Liver (tissue), 9 donors: Measurements from ENCODE around the gene CXCL16. TPM values are rescaled to one million over a fixed set of nuclear protein-coding genes. Genes with fewer than 3 reads are reported as not detected.

ENCODE experiments used
- DNase-seq: peaks from one replicate; pipeline ENCODE4 v3.0.0-alpha.2; 2017; ENCODE audit warnings: low spot score
- H3K27ac ChIP-seq, 2 donors: one replicate each; pipeline ENCODE4 v1.7.0; 2013; ENCODE audit warnings: inconsistent platforms in 2 of 2, low read length in 2 of 2, control low read depth in 1 of 2, low read depth in 1 of 2, mild to moderate bottlenecking in 1 of 2
- H3K27me3 ChIP-seq, 4 donors: one replicate each; pipeline versions ENCODE4 v1.6.1 to v1.7.0; 2013; ENCODE audit warnings: low read length in 3 of 4, inconsistent platforms in 1 of 4, mild to moderate bottlenecking in 1 of 4, moderate library complexity in 1 of 4; ENCODE audit not compliant: control insufficient read depth in 4 of 4, insufficient read depth in 4 of 4
- H3K36me3 ChIP-seq, 4 donors: one replicate each; pipeline versions ENCODE4 v1.6.1 to v1.7.0; 2013; ENCODE audit warnings: low read length in 3 of 4, mild to moderate bottlenecking in 3 of 4, low read depth in 1 of 4, moderate library complexity in 1 of 4; ENCODE audit not compliant: control insufficient read depth in 4 of 4, insufficient read depth in 3 of 4
- H3K4me1 ChIP-seq, 4 donors: one replicate each; pipeline versions ENCODE4 v1.6.1 to v1.7.0; 2013; ENCODE audit warnings: low read length in 3 of 4, mild to moderate bottlenecking in 3 of 4, moderate library complexity in 1 of 4; ENCODE audit not compliant: control insufficient read depth in 4 of 4, insufficient read depth in 4 of 4
- H3K4me3 ChIP-seq, 3 donors: one replicate each; pipeline versions ENCODE4 v1.6.1 to v1.7.0; 2013; ENCODE audit warnings: low read length in 3 of 3, control low read depth in 1 of 3, low read depth in 1 of 3, mild to moderate bottlenecking in 1 of 3
- H3K9ac ChIP-seq, 2 donors: one replicate each; pipeline ENCODE4 v1.7.0; 2013; ENCODE audit warnings: low read length in 2 of 2, mild to moderate bottlenecking in 2 of 2, moderate library complexity in 2 of 2, control low read depth in 1 of 2, low read depth in 1 of 2
- H3K9me3 ChIP-seq, 4 donors: one replicate each; pipeline versions ENCODE4 v1.6.1 to v1.7.0; 2013; ENCODE audit warnings: low read length in 3 of 4; ENCODE audit not compliant: control insufficient read depth in 4 of 4
- EGR1 ChIP-seq, 2 donors: IDR thresholded peaks; 2 replicates each; pipeline ENCODE4 v1.6.1; 2016 to 2018; ENCODE audit warnings: antibody characterized with exemption in 2 of 2, low read depth in 2 of 2
- FOXA1 ChIP-seq: IDR thresholded peaks from 2 replicates; pipeline ENCODE4 v1.6.1; 2016; ENCODE audit warnings: antibody characterized with exemption
- FOXA2 ChIP-seq: IDR thresholded peaks from 2 replicates; pipeline ENCODE4 v1.6.1; 2016; ENCODE audit warnings: antibody characterized with exemption
- GABPA ChIP-seq, 2 donors: IDR thresholded peaks in 1 of 2; conservative IDR thresholded peaks in 1 of 2; 2 replicates each; pipeline ENCODE4 v1.6.1; 2016; ENCODE audit warnings: antibody characterized with exemption in 2 of 2, mild to moderate bottlenecking in 1 of 2, moderate library complexity in 1 of 2
- HNF4G ChIP-seq: IDR thresholded peaks from 2 replicates; pipeline ENCODE4 v1.6.1; 2016; ENCODE audit warnings: antibody characterized with exemption
- JUND ChIP-seq, 2 donors: IDR thresholded peaks; 2 replicates each; pipeline ENCODE4 v1.6.1; 2016; ENCODE audit warnings: antibody characterized with exemption in 2 of 2
- NR2F2 ChIP-seq: IDR thresholded peaks from 2 replicates; pipeline ENCODE4 v1.6.1; 2016; ENCODE audit warnings: antibody characterized with exemption
- RAD21 ChIP-seq, 2 donors: IDR thresholded peaks; 2 replicates each; pipeline ENCODE4 v1.6.1; 2016; ENCODE audit warnings: antibody characterized with exemption in 2 of 2, mild to moderate bottlenecking in 2 of 2
- REST ChIP-seq: IDR thresholded peaks from 2 replicates; pipeline ENCODE4 v1.6.1; 2016; ENCODE audit warnings: antibody characterized with exemption, mild to moderate bottlenecking
- RXRA ChIP-seq, 2 donors: IDR thresholded peaks; 2 replicates each; pipeline ENCODE4 v1.6.1; 2017 to 2018; ENCODE audit warnings: antibody characterized with exemption in 2 of 2, mild to moderate bottlenecking in 1 of 2
- SP1 ChIP-seq: IDR thresholded peaks from 2 replicates; pipeline ENCODE4 v1.6.1; 2018; ENCODE audit warnings: antibody characterized with exemption, mild to moderate bottlenecking
- TAF1 ChIP-seq: conservative IDR thresholded peaks from 2 replicates; pipeline ENCODE4 v1.6.1; 2016; ENCODE audit warnings: antibody characterized with exemption, mild to moderate bottlenecking
- YY1 ChIP-seq: IDR thresholded peaks from 2 replicates; pipeline ENCODE4 v1.6.1; 2016; ENCODE audit warnings: antibody characterized with exemption, mild to moderate bottlenecking
- ZBTB33 ChIP-seq: IDR thresholded peaks from 2 replicates; pipeline ENCODE4 v1.6.1; 2016; ENCODE audit warnings: antibody characterized with exemption
- WGBS: extraction: QIAGEN DNeasy Blood & Tissue Kit; methylation state at CpG from one replicate; pipeline ENCODE4 v1.1.7; 2013; 5-methylcytosine and 5-hydroxymethylcytosine counted together
- polyA plus RNA-seq, 2 donors: library from polyadenylated mRNA; stranded (reverse) in 1 of 2; unstranded in 1 of 2; fragments of 200-250 nt in 1 of 2; fragments of >200 nt in 1 of 2; fragmentation: Nextera tagmentation in 1 of 2; extraction: Ambion mirVana in 1 of 2; gene quantifications; one replicate each; pipeline versions ENCODE4 v1.2.1 to v1.2.3, GENCODE V29; 2013 to 2015
- total RNA-seq, 2 donors: library from RNA; depleted of rRNA; stranded (reverse); fragments of >200 nt; gene quantifications; one replicate each; pipeline ENCODE4 v1.2.3, GENCODE V29; 2014
- TF ChIP-seq, protein P1 (sequence below): fragments of 150-350 bp; IDR thresholded peaks from 2 replicates; pipeline ENCODE4 v1.5.1; 2017; ENCODE audit warnings: improper control_type of control experiment, low read depth, low read length; ENCODE audit not compliant: missing input control
- TF ChIP-seq, protein P2 (sequence below): IDR thresholded peaks from 2 replicates; pipeline ENCODE4 v1.6.1; 2016; ENCODE audit warnings: antibody characterized with exemption
- TF ChIP-seq, protein P3 (sequence below): IDR thresholded peaks from 2 replicates; pipeline ENCODE4 v1.6.1; 2016; ENCODE audit warnings: antibody characterized with exemption
- donor health status: healthy.
- donor health status: healthy.
- donor health status: healthy.
- donor health status: healthy.
- donor health status: healthy.

CXCL16 gene
- total and polyA plus RNA-seq, 4 donors = 10.7 to 41.1 (median 16.1) TPM

GRCh38 chr17:4711661-4712181, 28.0 kb downstream of the CXCL16 start (continued):
- no peak for TF ChIP-seq FOXA2
- no peak for TF ChIP-seq FOXA1
- TF ChIP-seq RAD21 (IDR thresholded peaks at IDR 0.05) = peak in 1 of 2 donors; percentile 48

DNA sequence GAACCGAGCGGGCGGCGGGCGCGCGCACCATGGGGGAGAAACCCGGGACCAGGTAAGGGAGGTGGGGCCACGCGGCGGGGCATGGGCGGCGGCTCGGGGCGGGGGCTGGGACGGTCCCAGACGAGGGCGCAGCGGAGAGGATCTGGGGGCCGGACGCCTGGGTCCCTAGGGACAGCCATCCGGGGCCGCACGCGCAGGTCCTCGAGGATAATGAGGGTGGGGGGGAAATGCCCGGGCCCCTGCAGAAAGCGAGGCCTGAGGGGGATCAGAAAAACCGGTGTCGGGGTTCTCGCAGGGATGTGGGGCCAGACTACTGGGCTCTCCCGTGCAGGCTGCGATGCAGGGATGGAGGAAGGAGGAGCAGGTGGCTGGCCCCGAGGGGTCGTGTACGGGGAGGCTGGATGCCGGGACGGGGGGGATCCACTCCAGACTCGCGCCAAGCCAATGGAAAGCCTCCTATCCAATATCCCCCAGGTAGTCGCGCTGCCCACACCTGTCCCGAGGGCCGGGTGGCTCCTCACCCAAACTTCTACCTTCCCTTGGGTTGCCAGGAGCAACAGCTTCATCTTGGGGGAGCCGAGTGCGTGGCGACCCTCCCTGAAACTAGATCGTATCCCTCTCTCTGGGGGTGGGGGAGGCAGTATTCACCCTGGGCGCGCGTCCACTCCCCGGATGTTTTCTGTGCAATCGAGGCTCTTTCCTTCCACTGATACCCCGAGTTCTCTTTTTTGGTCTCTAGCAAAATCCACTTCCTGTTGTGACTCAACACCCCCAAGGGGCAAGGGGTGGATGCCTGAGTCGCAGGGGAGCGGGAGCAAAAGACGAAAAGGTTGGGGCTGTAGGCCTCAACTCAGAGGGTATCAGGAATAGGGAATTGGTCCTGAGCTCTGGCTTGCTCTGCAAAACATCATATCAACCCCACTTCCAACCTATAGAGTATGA, 28.8 kb downstream of the CXCL16 start:
- peak overlapping the region; percentile 89 to 95 for H3K27ac ChIP-seq
- 16% methylated on average over 57 of the region's 57 CpGs for WGBS
- no peaks in the 10 kb centered on the region for H3K9me3 ChIP-seq
- peak overlapping the region; percentile 49 to 82 for H3K9ac ChIP-seq
- no peak for TF ChIP-seq SP1
- TF ChIP-seq RXRA (IDR thresholded peaks at IDR 0.05) = no peak
- TF ChIP-seq FOXA2 = no peak
- TF ChIP-seq, protein P1, sequence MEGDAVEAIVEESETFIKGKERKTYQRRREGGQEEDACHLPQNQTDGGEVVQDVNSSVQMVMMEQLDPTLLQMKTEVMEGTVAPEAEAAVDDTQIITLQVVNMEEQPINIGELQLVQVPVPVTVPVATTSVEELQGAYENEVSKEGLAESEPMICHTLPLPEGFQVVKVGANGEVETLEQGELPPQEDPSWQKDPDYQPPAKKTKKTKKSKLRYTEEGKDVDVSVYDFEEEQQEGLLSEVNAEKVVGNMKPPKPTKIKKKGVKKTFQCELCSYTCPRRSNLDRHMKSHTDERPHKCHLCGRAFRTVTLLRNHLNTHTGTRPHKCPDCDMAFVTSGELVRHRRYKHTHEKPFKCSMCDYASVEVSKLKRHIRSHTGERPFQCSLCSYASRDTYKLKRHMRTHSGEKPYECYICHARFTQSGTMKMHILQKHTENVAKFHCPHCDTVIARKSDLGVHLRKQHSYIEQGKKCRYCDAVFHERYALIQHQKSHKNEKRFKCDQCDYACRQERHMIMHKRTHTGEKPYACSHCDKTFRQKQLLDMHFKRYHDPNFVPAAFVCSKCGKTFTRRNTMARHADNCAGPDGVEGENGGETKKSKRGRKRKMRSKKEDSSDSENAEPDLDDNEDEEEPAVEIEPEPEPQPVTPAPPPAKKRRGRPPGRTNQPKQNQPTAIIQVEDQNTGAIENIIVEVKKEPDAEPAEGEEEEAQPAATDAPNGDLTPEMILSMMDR = no peak
- no peak for TF ChIP-seq YY1
- TF ChIP-seq, protein P2, sequence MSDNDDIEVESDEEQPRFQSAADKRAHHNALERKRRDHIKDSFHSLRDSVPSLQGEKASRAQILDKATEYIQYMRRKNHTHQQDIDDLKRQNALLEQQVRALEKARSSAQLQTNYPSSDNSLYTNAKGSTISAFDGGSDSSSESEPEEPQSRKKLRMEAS = peak; percentile 3
- H3K27me3 ChIP-seq = no peaks in the 10 kb centered on the region
- H3K4me3 ChIP-seq = peak overlapping the region; percentile 18 to 70 (median 66)
- H3K36me3 ChIP-seq = peaks cover 0 to 1% (median 0%) of the 10 kb centered on the region in 4 donors
- H3K4me1 ChIP-seq = peaks cover 15 to 37% (median 27%) of the 10 kb centered on the region in 4 donors
- DNase-seq = no peak

- DNase-seq = peak; percentile 94
- no peaks in the 10 kb centered on the region for H3K9me3 ChIP-seq
- no peaks in the 10 kb centered on the region for H3K27me3 ChIP-seq
- under 1% methylated on average over 67 of the region's 67 CpGs for WGBS
- H3K4me1 ChIP-seq = peaks cover 15 to 37% (median 27%) of the 10 kb centered on the region in 4 donors
- peak within 1 kb of the TSS; percentile 89 to 95 for H3K27ac ChIP-seq
- peak within 1 kb of the TSS; percentile 49 to 82 for H3K9ac ChIP-seq
- peak within 1 kb of the TSS; percentile 18 to 70 (median 66) for H3K4me3 ChIP-seq
- no peaks in the 10 kb centered on the region for H3K36me3 ChIP-seq
- TF ChIP-seq, protein P3, sequence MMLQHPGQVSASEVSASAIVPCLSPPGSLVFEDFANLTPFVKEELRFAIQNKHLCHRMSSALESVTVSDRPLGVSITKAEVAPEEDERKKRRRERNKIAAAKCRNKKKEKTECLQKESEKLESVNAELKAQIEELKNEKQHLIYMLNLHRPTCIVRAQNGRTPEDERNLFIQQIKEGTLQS = no peak
- TF ChIP-seq ZBTB33 = no peak
- TF ChIP-seq FOXA2 = no peak
- no peak for TF ChIP-seq JUND (IDR thresholded peaks at IDR 0.05)
- TF ChIP-seq RAD21 (IDR thresholded peaks at IDR 0.05) = peak; percentile 92
- TF ChIP-seq GABPA (IDR thresholded peaks at IDR 0.05 in 1 of 2, conservative IDR thresholded peaks at IDR 0.05 in 1 of 2) = peak in 1 of 2 donors; percentile 41
- peak; percentile 11 for TF ChIP-seq NR2F2
- no peak for TF ChIP-seq REST
- TF ChIP-seq EGR1 (IDR thresholded peaks at IDR 0.05; ENCODE audit: low read depth in 2 of 2) = peak in 1 of 2 donors; percentile 26
- peak in 1 of 2 donors; percentile 48 for TF ChIP-seq RXRA (IDR thresholded peaks at IDR 0.05)
- TF ChIP-seq YY1 = peak; percentile 56
- no peak for TF ChIP-seq HNF4G
- no peak for TF ChIP-seq TAF1
Measured at GRCh38 chr17:4709794-4710692, 29.7 kb downstream of the CXCL16 start, which contains the start of gene ARRB2. Gene ARRB2, plus strand, starts transcription at chr17:4710632. Its CDS starts 90 bp downstream, at chr17:4710722.
